PC-9 (cell line): ENCODE data around the gene LSM4. TPM values are rescaled to one million over a fixed set of nuclear protein-coding genes. Genes with fewer than 3 reads are reported as not detected.

Experiments used
- BruUV-seq: library from RNA; stranded (reverse); fragments of 400-500 nt; replicated peaks from 2 replicates; lab custom pipeline; 2021; lab: Mats Ljungman, UMichigan
- CTCF ChIA-PET: fragments of 300-600 bp; sonication (Branson Sonifier 250); formaldehyde crosslinking; loops from one replicate; lab custom pipeline; 2022; ENCODE audit warnings: antibody characterized with exemption; lab: Charles Lee
- POLR2A ChIA-PET: fragments of 300-600 bp; sonication (Branson Sonifier 250); formaldehyde crosslinking; loops from one replicate; lab custom pipeline; 2022; ENCODE audit warnings: antibody characterized with exemption; ENCODE audit not compliant: unreplicated experiment; lab: Charles Lee
- DNase-seq, 2 experiments: peaks; one replicate each; pipeline versions ENCODE4 v3.0.0 to v3.0.0-alpha.2; 2015 to 2022; ENCODE audit warnings: mixed read lengths in 1 of 2
- H2AFZ ChIP-seq: fragments of 200-600 bp; sonication (generic); 2 replicates; pipeline ENCODE4 v1.8.1; 2017; ENCODE audit warnings: antibody characterized with exemption
- H3F3A ChIP-seq: fragments of 200-600 bp; sonication (generic); 2 replicates; pipeline ENCODE4 v1.8.1; 2017; ENCODE audit warnings: antibody characterized with exemption, mild to moderate bottlenecking, low read depth; ENCODE audit not compliant: insufficient read depth
- H3K27ac ChIP-seq: fragments of 200-600 bp; sonication (generic); 2 replicates; pipeline ENCODE4 v1.6.1; 2016; ENCODE audit warnings: mixed run types
- H3K27me3 ChIP-seq: fragments of 200-600 bp; sonication (generic); 2 replicates; pipeline ENCODE4 v1.6.1; 2016; ENCODE audit warnings: low read depth, mixed run types; ENCODE audit not compliant: insufficient read depth
- H3K36me3 ChIP-seq: fragments of 200-600 bp; sonication (generic); 2 replicates; pipeline ENCODE4 v1.6.1; 2016; ENCODE audit warnings: low read depth, mixed run types
- H3K4me1 ChIP-seq: fragments of 200-600 bp; sonication (generic); replicated peaks from 2 replicates; pipeline ENCODE4 v1.6.1; 2016; ENCODE audit warnings: mixed run types; ENCODE audit not compliant: insufficient read depth
- H3K4me2 ChIP-seq: fragments of 200-600 bp; sonication (generic); 2 replicates; pipeline ENCODE4 v1.6.1; 2017; ENCODE audit warnings: mixed run types
- H3K4me3 ChIP-seq: fragments of 200-600 bp; sonication (generic); 2 replicates; pipeline ENCODE4 v1.6.1; 2016; ENCODE audit warnings: mixed run types
- H3K79me2 ChIP-seq: fragments of 200-600 bp; sonication (generic); 2 replicates; pipeline ENCODE4 v1.6.1; 2017; ENCODE audit warnings: low read depth, mixed run types
- H3K9me2 ChIP-seq: fragments of 200-600 bp; sonication (generic); 2 replicates; pipeline ENCODE4 v1.8.1; 2017; ENCODE audit warnings: mild to moderate bottlenecking; ENCODE audit not compliant: insufficient read depth
- H3K9me3 ChIP-seq: fragments of 200-600 bp; sonication (generic); 2 replicates; pipeline ENCODE4 v1.8.1; 2016; ENCODE audit warnings: low read depth; ENCODE audit not compliant: insufficient read depth
- H4K20me1 ChIP-seq: fragments of 200-600 bp; sonication (generic); 2 replicates; pipeline ENCODE4 v1.8.1; 2017; ENCODE audit not compliant: insufficient read depth
- EZH2 ChIP-seq: fragments of 200-600 bp; sonication (generic); IDR thresholded peaks from 2 replicates; pipeline ENCODE4 v1.8.0; 2017; ENCODE audit warnings: antibody characterized with exemption, low read depth
- intact Hi-C: fragments of 100-400 bp; cut with micrococcal nuclease; formaldehyde crosslinking; loops from one replicate; pipeline ENCODE4 v1.10.0; 2022; ENCODE audit not compliant: unreplicated experiment
- total RNA-seq: library from RNA; stranded (reverse); gene quantifications from 2 replicates; pipeline ENCODE4 v1.2.3, GENCODE V29; 2021
- TF ChIP-seq, protein P1 (sequence below): fragments of 200-600 bp; sonication (generic); conservative IDR thresholded peaks from 2 replicates; pipeline ENCODE4 v1.6.1; 2017; ENCODE audit warnings: mixed run types, antibody characterized with exemption, mild to moderate bottlenecking, moderate library complexity

LSM4 gene
- total RNA-seq, 1 experiment from 2014 or later = 323 TPM

DNA sequence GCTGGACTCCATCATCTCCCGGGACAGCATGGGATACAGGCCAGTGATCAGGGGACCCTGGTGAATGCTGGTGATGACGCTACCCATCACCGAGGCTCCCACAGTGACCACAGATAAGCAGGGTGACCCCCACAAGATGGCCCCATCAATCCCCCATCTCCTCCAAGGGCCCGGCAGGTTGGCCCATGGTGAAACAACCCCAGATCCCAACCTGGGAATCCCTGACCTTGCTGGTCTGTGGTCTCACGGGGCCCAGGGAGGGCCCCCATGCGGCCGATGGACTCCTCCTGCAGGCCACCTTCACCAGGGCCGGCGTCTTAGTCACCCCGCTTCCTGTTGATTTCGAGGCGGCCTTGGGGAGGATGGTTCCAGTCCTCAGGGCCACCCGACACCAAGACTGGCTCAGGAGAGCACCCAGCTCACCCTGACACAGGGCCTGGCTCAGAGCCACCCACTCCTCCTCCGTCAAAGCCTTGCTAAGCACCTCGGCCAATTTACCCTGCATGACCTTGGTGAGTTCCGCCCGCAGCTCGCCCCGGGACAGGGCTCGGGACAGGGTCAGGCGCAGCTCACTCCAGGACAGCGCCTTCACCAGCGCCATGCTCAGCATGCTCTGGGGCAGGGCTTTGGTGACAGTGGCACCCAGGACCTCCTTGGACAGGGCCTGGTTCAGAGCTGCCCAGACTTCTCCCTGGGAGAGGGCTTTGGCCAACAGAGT lies 58.6 kb downstream of the LSM4 start:
- Histone ChIP-seq H3K4me2 (no peak overlapping the region), H3F3A (no peaks in the 10 kb centered on the region; the same call in 1 of the 2 replicates), H3K4me1 (no peaks in the 10 kb centered on the region), H3K36me3 (no peaks in the 10 kb centered on the region), H3K4me3 (no peak overlapping the region), H3K27me3 (no peaks in the 10 kb centered on the region), H3K9me2 (no peaks in the 10 kb centered on the region), H4K20me1 (no peaks in the 10 kb centered on the region), H2AFZ (no peak overlapping the region), H3K27ac (no peak overlapping the region), H3K79me2 (no peaks in the 10 kb centered on the region), H3K9me3 (no peaks in the 10 kb centered on the region)
- intact Hi-C loops = no loop called here
- DNase-seq = no peak
- TF ChIP-seq EZH2 = no peak
- TF ChIP-seq, protein P1, sequence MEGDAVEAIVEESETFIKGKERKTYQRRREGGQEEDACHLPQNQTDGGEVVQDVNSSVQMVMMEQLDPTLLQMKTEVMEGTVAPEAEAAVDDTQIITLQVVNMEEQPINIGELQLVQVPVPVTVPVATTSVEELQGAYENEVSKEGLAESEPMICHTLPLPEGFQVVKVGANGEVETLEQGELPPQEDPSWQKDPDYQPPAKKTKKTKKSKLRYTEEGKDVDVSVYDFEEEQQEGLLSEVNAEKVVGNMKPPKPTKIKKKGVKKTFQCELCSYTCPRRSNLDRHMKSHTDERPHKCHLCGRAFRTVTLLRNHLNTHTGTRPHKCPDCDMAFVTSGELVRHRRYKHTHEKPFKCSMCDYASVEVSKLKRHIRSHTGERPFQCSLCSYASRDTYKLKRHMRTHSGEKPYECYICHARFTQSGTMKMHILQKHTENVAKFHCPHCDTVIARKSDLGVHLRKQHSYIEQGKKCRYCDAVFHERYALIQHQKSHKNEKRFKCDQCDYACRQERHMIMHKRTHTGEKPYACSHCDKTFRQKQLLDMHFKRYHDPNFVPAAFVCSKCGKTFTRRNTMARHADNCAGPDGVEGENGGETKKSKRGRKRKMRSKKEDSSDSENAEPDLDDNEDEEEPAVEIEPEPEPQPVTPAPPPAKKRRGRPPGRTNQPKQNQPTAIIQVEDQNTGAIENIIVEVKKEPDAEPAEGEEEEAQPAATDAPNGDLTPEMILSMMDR = no peak
- CTCF ChIA-PET = no interaction called here
- POLR2A ChIA-PET = no interaction called here
- no TSS peak for BruUV-seq

DNA sequence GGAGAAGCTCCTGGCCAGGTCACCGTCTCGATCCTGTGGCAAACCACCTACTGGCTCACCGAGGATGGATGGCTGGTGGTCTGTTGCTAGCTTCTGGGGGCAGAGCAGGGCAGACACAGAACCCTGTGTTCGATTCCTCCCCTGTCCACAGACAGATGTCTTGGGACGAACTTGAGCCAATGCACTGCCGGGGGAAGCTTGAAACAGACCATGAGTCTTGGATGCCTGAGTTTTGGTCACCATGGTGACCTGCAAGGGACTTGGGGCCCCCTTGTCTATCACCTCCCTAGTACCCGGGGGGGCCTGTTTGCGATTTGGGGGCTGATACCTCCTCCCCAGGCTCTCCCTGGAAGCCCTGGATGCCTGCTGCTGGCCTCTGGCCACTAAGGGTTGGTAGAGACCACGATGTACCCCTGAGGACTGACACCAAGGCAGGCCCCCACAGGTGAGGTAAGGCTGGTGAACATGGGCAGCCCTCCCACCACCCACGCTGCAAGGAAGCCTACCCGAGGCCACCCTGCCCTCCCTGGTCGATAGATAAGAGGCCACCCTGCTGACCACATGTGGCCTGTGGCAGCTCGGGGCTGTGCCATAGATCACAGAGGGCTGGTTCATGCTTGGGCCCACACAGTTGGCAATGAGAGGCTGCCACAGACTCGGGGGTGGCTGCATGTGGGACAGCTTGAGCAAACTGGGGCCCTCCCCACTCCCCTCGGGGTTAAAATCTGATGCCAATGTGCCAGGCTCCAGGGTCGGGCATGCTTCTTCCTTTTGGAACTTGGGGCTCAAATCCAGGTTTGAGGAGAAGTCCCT lies 59.3 kb downstream of the LSM4 start:
- BruUV-seq = no TSS peak

DNA sequence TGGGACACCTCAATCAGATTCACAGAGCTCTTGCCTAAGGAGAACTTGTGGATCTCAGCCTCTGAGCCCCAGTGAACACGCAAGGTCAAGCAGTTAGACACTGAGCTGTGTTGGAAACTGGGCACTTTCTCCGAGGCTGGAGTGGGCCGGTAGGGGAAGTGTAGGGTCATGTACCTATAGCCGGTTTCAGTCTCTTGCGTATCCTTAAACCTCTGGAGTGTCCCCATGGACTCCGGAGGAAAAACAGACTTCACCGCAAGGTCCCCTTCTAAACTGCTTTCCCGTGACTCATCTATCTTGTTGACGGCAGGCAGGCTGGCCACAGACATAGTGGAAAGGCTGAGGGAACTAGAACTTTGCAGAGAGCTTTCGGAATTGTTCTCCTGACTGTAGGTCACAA lies 60.0 kb downstream of the LSM4 start:
- peak in 1 of 2 experiments; percentile 25 for DNase-seq
- H3K36me3 ChIP-seq = no peaks in the 10 kb centered on the region
- no peaks in the 10 kb centered on the region for H3K4me1 ChIP-seq
- H3F3A ChIP-seq = no peaks in the 10 kb centered on the region
- no peaks in the 10 kb centered on the region for H4K20me1 ChIP-seq
- no peak overlapping the region for H2AFZ ChIP-seq
- no peaks in the 10 kb centered on the region for H3K9me2 ChIP-seq
- H3K9me3 ChIP-seq = no peaks in the 10 kb centered on the region
- POLR2A ChIA-PET = no interaction called here
- H3K4me3 ChIP-seq = no peak overlapping the region
- no peak for TF ChIP-seq EZH2
- TF ChIP-seq, protein P1 = no peak
- no peaks in the 10 kb centered on the region for H3K27me3 ChIP-seq
- no peak overlapping the region for H3K4me2 ChIP-seq
- CTCF ChIA-PET = no interaction called here
- intact Hi-C loops = no loop called here
- no peak overlapping the region for H3K27ac ChIP-seq
- no peaks in the 10 kb centered on the region for H3K79me2 ChIP-seq
- BruUV-seq = no TSS peak

More for the DNA sequence above, 59.3 kb downstream of the LSM4 start:
- H3K9me3 ChIP-seq = no peaks in the 10 kb centered on the region
- H3K9me2 ChIP-seq = no peaks in the 10 kb centered on the region
- H3K27ac ChIP-seq = no peak overlapping the region
- intact Hi-C loops = no loop called here
- no peaks in the 10 kb centered on the region for H3K79me2 ChIP-seq
- H3K36me3 ChIP-seq = no peaks in the 10 kb centered on the region
- H3F3A ChIP-seq = no peaks in the 10 kb centered on the region
- TF ChIP-seq EZH2 = no peak
- TF ChIP-seq, protein P1 = no peak
- ChIA-PET CTCF (no interaction called here), POLR2A (no interaction called here)
- H3K4me3 ChIP-seq = no peak overlapping the region
- no peaks in the 10 kb centered on the region for H3K4me1 ChIP-seq
- H3K4me2 ChIP-seq = no peak overlapping the region
- no peaks in the 10 kb centered on the region for H3K27me3 ChIP-seq
- H4K20me1 ChIP-seq = no peaks in the 10 kb centered on the region
- no peak overlapping the region for H2AFZ ChIP-seq
- no peak for DNase-seq
